Measurements from ENCODE around the gene ADCY1.

DNA sequence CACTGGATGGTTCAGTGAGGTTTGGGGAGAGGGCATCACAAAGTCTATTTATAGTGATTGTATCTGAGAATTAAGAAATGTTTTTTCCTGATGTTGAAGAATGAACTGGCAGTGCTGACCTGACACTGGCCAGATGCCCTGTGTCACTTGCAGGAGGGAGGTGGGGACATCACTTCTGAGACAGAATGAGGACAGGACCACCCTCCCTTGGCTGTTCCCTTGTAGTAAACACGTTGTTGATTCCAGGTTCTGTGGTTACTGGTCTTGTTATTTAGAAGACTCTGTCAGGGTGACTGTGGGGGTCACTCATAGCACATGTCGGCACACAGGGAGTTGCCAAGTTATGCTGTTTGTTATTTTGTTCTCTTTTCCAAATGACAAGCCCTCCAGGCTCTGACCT lies 126.4 kb downstream of the ADCY1 start:
- TF ChIP-seq SUZ12 (IDR thresholded peaks at IDR 0.05; ENCODE audit: extremely low read depth, insufficient read depth, insufficient read length) (no peak), ZNF274 (IDR thresholded peaks at IDR 0.05; ENCODE audit: low read depth, low read length) (no peak)

Data from NT2/D1 (cell line).